ENCODE data around the gene PABPC3. TPM values are rescaled to one million over a fixed set of nuclear protein-coding genes. Genes with fewer than 3 reads are reported as not detected.
A peak's percentile ranks its signal among the peaks of the same experiment; 100 is the strongest.

Gene PABPC3
- total RNA-seq, 2 donors from 2014 or later: 0.31 to 0.35 TPM

- Mint-ChIP-seq H3K27me3 (peaks cover 9% of the 10 kb centered on the region), H3K27ac (no peak overlapping the region), H3K4me3 (no peak overlapping the region), H3K36me3 (ENCODE audit: low read depth) (no peaks in the 10 kb centered on the region), H3K4me1 (peaks cover 3% of the 10 kb centered on the region)
- no peak for DNase-seq
- ATAC-seq: no peak
- H3K9me3 ChIP-seq (ENCODE audit: control insufficient read depth, low read length, poor library complexity, severe bottlenecking): no peaks in the 10 kb centered on the region
Measured at GRCh38 chr13:25080773-25081172, 15.2 kb upstream of the PABPC3 start.

- ATAC-seq: no peak
- H3K9me3 ChIP-seq (ENCODE audit: control insufficient read depth, low read length, poor library complexity, severe bottlenecking): no peaks in the 10 kb centered on the region
- no peak for DNase-seq
- Mint-ChIP-seq H3K27ac (no peak overlapping the region), H3K36me3 (ENCODE audit: low read depth) (no peaks in the 10 kb centered on the region), H3K4me3 (no peak overlapping the region), H3K27me3 (peaks cover 11% of the 10 kb centered on the region), H3K4me1 (peaks cover 3% of the 10 kb centered on the region)
Measured at GRCh38 chr13:25084096-25084495, 11.8 kb upstream of the PABPC3 start.

- Mint-ChIP-seq H3K4me1 (peaks cover 3% of the 10 kb centered on the region), H3K4me3 (no peak overlapping the region), H3K27ac (no peak overlapping the region), H3K27me3 (peaks cover 18% of the 10 kb centered on the region), H3K36me3 (ENCODE audit: low read depth) (no peaks in the 10 kb centered on the region)
- ATAC-seq: no peak
- no peaks in the 10 kb centered on the region for H3K9me3 ChIP-seq (ENCODE audit: control insufficient read depth, low read length, poor library complexity, severe bottlenecking)
- no peak for DNase-seq
Measured at GRCh38 chr13:25085125-25085742, 10.7 kb upstream of the PABPC3 start.

- no peak for DNase-seq
- H3K27me3 Mint-ChIP-seq: peaks cover 46% of the 10 kb centered on the region
- ATAC-seq: no peak
- no peaks in the 10 kb centered on the region for H3K9me3 ChIP-seq (ENCODE audit: control insufficient read depth, low read length, poor library complexity, severe bottlenecking)
- H3K4me1 Mint-ChIP-seq: peaks cover 3% of the 10 kb centered on the region
- no peak overlapping the region for H3K4me3 Mint-ChIP-seq
- H3K36me3 Mint-ChIP-seq (ENCODE audit: low read depth): no peaks in the 10 kb centered on the region
- H3K27ac Mint-ChIP-seq: no peak overlapping the region
Measured at GRCh38 chr13:25088562-25089221, 7.2 kb upstream of the PABPC3 start.

GRCh38 chr13:25097426-25097825 is 1.5 kb downstream of the PABPC3 start:
- no peaks in the 10 kb centered on the region for H3K4me1 Mint-ChIP-seq
- ATAC-seq: no peak
- no peak overlapping the region for H3K4me3 Mint-ChIP-seq
- no peak overlapping the region for H3K27ac Mint-ChIP-seq
- no peaks in the 10 kb centered on the region for H3K9me3 ChIP-seq (ENCODE audit: control insufficient read depth, low read length, poor library complexity, severe bottlenecking)
- H3K27me3 Mint-ChIP-seq: peaks cover 59% of the 10 kb centered on the region
- peaks cover 4% of the 10 kb centered on the region for H3K36me3 Mint-ChIP-seq (ENCODE audit: low read depth)
- no peak for DNase-seq

- no peaks in the 10 kb centered on the region for H3K4me1 Mint-ChIP-seq
- H3K27me3 Mint-ChIP-seq: peaks cover 35% of the 10 kb centered on the region
- no peak overlapping the region for H3K4me3 Mint-ChIP-seq
- H3K36me3 Mint-ChIP-seq (ENCODE audit: low read depth): peaks cover 7% of the 10 kb centered on the region
- ATAC-seq (no peak), DNase-seq (no peak)
- no peak overlapping the region for H3K27ac Mint-ChIP-seq
- no peaks in the 10 kb centered on the region for H3K9me3 ChIP-seq (ENCODE audit: control insufficient read depth, low read length, poor library complexity, severe bottlenecking)
Measured at GRCh38 chr13:25103711-25104110, 7.8 kb downstream of the PABPC3 start.

GRCh38 chr13:25109341-25109740 is 13.4 kb downstream of the PABPC3 start:
- DNase-seq: no peak
- H3K36me3 Mint-ChIP-seq (ENCODE audit: low read depth): peaks cover 2% of the 10 kb centered on the region
- no peaks in the 10 kb centered on the region for H3K4me1 Mint-ChIP-seq
- H3K27ac Mint-ChIP-seq: no peak overlapping the region
- H3K4me3 Mint-ChIP-seq: no peak overlapping the region
- H3K27me3 Mint-ChIP-seq: peaks cover 42% of the 10 kb centered on the region
- H3K9me3 ChIP-seq (ENCODE audit: control insufficient read depth, low read length, poor library complexity, severe bottlenecking): no peaks in the 10 kb centered on the region
- no peak for ATAC-seq

- peaks cover 59% of the 10 kb centered on the region for H3K27me3 Mint-ChIP-seq
- H3K27ac Mint-ChIP-seq: no peak overlapping the region
- H3K36me3 Mint-ChIP-seq (ENCODE audit: low read depth): peaks cover 2% of the 10 kb centered on the region
- DNase-seq (no peak), ATAC-seq (no peak)
- no peaks in the 10 kb centered on the region for H3K9me3 ChIP-seq (ENCODE audit: control insufficient read depth, low read length, poor library complexity, severe bottlenecking)
- H3K4me1 Mint-ChIP-seq: no peaks in the 10 kb centered on the region
- H3K4me3 Mint-ChIP-seq: no peak overlapping the region
Measured at GRCh38 chr13:25110956-25111584, 15.1 kb downstream of the PABPC3 start.

- no peaks in the 10 kb centered on the region for H3K36me3 Mint-ChIP-seq (ENCODE audit: low read depth)
- no peaks in the 10 kb centered on the region for H3K9me3 ChIP-seq (ENCODE audit: control insufficient read depth, low read length, poor library complexity, severe bottlenecking)
- H3K27ac Mint-ChIP-seq: no peak overlapping the region
- DNase-seq (no peak), ATAC-seq (no peak)
- no peak overlapping the region for H3K4me3 Mint-ChIP-seq
- no peaks in the 10 kb centered on the region for H3K4me1 Mint-ChIP-seq
- H3K27me3 Mint-ChIP-seq: peaks cover 59% of the 10 kb centered on the region
Measured at GRCh38 chr13:25111585-25111956, 15.6 kb downstream of the PABPC3 start.

- no peak for ATAC-seq
- H3K27ac Mint-ChIP-seq: no peak overlapping the region
Measured at GRCh38 chr13:25112695-25113255, 16.8 kb downstream of the PABPC3 start.

GRCh38 chr13:25114220-25114619 is 18.3 kb downstream of the PABPC3 start:
- no peaks in the 10 kb centered on the region for H3K36me3 Mint-ChIP-seq (ENCODE audit: low read depth)
- ATAC-seq (peak; percentile 78), DNase-seq (peak; percentile 12 to 35 (median 14))
- H3K27me3 Mint-ChIP-seq: peaks cover 65% of the 10 kb centered on the region
- no peaks in the 10 kb centered on the region for H3K9me3 ChIP-seq (ENCODE audit: control insufficient read depth, low read length, poor library complexity, severe bottlenecking)
- H3K27ac Mint-ChIP-seq: no peak overlapping the region
- no peak overlapping the region for H3K4me3 Mint-ChIP-seq
- no peaks in the 10 kb centered on the region for H3K4me1 Mint-ChIP-seq

More at GRCh38 chr13:25112695-25113255, 16.8 kb downstream of the PABPC3 start:
- no peaks in the 10 kb centered on the region for H3K4me1 Mint-ChIP-seq
- H3K9me3 ChIP-seq (ENCODE audit: control insufficient read depth, low read length, poor library complexity, severe bottlenecking): no peaks in the 10 kb centered on the region
- no peaks in the 10 kb centered on the region for H3K36me3 Mint-ChIP-seq (ENCODE audit: low read depth)
- no peak overlapping the region for H3K4me3 Mint-ChIP-seq
- peaks cover 66% of the 10 kb centered on the region for H3K27me3 Mint-ChIP-seq
- DNase-seq: no peak

- Mint-ChIP-seq H3K27me3 (peaks cover 79% of the 10 kb centered on the region), H3K27ac (no peak overlapping the region), H3K36me3 (ENCODE audit: low read depth) (no peaks in the 10 kb centered on the region), H3K4me1 (no peaks in the 10 kb centered on the region), H3K4me3 (no peak overlapping the region)
- no peak for DNase-seq
- no peaks in the 10 kb centered on the region for H3K9me3 ChIP-seq (ENCODE audit: control insufficient read depth, low read length, poor library complexity, severe bottlenecking)
- no peak for ATAC-seq
Measured at GRCh38 chr13:25116044-25116443, 20.1 kb downstream of the PABPC3 start.

GRCh38 chr13:25117312-25117711 is 21.4 kb downstream of the PABPC3 start:
- H3K9me3 ChIP-seq (ENCODE audit: control insufficient read depth, low read length, poor library complexity, severe bottlenecking): no peaks in the 10 kb centered on the region
- Mint-ChIP-seq H3K27me3 (peaks cover 87% of the 10 kb centered on the region), H3K36me3 (ENCODE audit: low read depth) (no peaks in the 10 kb centered on the region), H3K27ac (no peak overlapping the region), H3K4me3 (no peak overlapping the region), H3K4me1 (no peaks in the 10 kb centered on the region)
- no peak for ATAC-seq
- DNase-seq: no peak
